Stimulated activated CD8-positive, alpha-beta memory T cell treated with anti-CD3 and anti-CD28 coated beads, Interleukin-7, amount 100 ng/mL, for 4 hours (primary cell): ENCODE data around the gene LMNA.
"Not testable (repeated sequence)": the region's sequence is repeated elsewhere in the genome, so short reads cannot be mapped to it uniquely, and the experiment has no call there.

Experiments used
- DNase-seq, 2 donors: peaks; one replicate each; pipeline ENCODE4 v3.0.0-alpha.2; 2020; ENCODE audit warnings: low read depth in 2 of 2

The LMNA gene

DNA sequence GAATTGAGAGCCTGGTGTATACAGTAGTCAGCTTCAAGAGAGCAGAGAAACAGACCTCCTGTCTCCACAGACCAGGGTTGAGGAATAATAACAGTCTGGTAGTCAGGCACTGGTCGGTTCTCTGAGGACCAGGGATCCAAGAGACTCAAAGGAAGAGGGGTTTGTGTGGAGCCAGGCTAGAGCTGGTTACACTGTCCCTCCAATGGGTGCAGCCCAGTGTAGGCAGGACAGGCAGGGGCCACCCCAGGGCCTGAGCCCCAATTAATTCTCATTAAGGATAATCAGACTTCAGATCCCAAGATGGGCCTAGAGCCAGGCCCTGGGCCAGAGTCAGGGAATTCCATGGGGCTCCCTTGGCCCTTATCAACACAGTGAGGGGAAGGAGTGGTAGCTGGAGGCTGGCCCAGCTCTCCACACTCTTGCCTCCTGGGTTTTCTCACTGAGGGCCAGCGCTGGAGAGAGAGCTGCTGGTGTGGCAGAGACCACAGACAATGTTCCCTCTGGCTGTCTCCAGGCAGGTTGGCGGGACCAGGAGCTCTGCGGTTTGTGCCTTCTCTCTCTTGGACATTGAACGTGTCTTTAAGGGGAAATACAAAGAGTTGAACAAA, 48.0 kb downstream of the LMNA start:
- DNase-seq, result no peak

DNA sequence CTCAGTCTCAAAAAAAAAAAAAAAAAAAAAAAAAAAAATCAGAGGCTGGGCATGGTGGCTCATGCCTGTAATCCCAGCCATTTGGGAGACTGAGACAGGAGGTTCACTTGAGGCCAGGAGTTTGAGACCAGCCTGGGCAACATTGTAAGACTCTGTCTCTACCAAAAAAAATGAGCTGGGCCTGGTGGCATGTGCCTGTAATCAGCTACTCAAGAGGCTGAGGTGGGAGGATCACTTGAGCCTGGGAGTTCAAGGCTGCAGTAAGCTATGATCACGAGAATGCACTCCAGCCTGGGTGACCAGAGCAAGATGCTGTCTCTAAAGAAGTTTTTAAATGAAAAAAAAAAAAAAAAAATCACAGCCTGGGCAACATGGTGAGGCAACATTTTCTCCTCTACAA, 49.2 kb downstream of the LMNA start:
- DNase-seq, result no peak

DNA sequence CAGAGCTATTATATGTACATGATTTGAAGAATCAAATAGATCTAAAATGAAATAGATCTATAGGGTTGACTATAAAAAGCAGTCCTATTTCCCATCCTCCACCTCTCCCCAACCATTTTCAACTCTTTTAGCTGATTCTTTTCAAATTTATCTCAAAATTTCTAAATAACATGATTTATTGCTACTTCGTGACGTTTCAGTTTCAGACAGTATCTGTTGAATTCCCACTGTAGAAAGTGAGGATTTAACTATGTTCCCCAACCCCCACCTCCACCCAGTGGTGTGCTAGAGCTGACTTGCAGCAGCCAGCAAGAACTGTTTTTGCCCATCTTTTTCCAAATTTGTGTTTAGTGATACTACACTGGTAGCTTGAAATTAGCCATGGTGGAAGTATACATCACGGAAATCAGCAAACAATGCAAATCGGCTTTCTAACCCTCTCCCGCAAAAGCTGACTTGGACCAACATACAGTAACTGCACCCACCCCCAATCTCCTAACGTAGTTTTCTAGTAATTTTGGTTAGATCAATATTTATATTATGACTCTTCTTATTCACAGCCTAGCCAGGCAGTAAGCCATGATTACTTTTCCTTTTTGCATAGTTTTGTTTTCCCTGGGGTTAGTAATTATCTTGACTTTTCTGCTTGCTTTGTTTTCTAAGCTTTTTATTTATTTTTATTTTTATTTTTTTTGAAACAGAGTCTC, 49.8 kb downstream of the LMNA start:
- DNase-seq, result no peak

DNA sequence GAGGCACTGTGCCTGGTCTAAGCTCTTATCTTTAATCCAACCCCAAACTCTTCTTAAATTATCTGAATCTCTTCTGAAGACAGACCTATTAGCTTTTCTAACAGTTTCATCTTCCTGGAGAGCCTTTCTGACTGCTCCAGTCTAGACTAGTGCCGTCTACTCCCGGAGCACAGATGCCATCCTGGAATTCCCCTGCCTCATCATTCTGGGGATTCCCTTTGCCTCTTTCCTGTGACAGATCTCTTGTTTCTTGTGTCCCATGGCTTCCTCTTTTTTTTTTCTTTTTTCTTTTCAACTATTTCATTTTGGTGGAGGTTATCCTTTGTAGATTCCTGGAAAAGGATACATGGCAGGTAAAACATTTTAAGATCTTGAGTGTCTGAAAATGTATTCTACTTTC, 50.6 kb downstream of the LMNA start:
- DNase-seq, result no peak

DNA sequence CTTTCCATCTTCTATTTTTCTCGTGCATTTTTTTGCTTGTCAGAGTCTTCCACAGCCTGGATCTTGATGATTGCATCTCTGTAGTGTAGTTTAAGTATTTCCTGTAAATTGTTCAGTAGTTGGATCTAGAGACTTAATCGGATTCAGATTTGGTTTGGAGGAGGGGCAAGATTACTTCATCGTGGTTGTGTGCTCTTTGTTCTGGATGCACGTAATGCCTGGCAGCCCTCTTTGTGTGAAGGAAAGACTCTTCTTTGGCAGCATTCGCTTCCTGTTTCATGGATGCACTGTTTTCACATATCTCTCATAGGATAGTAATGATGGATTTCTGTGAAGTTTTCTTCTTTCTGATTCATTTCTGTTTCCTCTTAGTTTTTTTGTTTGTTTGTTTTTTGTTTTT, 53.0 kb downstream of the LMNA start:
- no peak for DNase-seq

DNA sequence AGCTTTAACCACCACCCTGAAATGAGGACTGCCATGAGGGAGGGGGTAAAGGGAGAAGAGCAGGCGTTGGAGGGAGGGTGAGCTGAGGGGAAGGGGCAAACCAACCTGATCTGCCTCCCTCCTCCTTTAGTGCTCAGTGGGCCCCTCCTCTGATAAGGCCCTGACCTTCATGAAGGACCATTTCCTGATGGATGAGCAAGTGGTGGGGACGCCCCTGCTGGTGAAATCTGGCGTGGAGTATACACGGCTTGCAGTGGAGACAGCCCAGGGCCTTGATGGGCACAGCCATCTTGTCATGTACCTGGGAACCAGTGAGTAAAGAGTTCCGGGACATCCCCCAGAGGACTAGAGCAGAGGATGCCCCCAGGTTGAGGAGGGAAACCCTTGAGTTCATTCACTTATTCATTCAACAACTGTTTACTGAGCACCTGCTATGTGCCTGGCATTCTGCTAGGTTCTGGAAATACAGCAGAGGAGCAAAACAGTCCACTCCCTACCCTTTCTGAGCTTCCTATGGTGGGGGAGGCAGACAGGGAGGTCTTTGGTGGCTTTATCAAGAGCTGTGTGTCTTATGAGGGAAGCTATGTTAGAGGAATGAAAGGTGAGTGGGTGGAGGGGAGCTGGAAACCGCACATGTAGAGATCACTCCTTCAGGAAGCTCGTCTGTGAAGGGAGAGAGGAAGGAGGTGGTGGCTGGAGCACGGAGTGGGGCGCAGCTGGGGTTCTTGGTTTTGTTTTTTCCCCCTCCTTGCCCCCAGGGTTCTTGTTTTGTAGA, 58.4 kb downstream of the LMNA start:
- DNase-seq, result no peak

DNA sequence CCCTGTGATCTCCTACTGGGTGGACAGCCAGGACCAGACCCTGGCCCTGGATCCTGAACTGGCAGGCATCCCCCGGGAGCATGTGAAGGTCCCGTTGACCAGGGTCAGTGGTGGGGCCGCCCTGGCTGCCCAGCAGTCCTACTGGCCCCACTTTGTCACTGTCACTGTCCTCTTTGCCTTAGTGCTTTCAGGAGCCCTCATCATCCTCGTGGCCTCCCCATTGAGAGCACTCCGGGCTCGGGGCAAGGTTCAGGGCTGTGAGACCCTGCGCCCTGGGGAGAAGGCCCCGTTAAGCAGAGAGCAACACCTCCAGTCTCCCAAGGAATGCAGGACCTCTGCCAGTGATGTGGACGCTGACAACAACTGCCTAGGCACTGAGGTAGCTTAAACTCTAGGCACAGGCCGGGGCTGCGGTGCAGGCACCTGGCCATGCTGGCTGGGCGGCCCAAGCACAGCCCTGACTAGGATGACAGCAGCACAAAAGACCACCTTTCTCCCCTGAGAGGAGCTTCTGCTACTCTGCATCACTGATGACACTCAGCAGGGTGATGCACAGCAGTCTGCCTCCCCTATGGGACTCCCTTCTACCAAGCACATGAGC, 62.2 kb downstream of the LMNA start:
- no peak for DNase-seq

DNA sequence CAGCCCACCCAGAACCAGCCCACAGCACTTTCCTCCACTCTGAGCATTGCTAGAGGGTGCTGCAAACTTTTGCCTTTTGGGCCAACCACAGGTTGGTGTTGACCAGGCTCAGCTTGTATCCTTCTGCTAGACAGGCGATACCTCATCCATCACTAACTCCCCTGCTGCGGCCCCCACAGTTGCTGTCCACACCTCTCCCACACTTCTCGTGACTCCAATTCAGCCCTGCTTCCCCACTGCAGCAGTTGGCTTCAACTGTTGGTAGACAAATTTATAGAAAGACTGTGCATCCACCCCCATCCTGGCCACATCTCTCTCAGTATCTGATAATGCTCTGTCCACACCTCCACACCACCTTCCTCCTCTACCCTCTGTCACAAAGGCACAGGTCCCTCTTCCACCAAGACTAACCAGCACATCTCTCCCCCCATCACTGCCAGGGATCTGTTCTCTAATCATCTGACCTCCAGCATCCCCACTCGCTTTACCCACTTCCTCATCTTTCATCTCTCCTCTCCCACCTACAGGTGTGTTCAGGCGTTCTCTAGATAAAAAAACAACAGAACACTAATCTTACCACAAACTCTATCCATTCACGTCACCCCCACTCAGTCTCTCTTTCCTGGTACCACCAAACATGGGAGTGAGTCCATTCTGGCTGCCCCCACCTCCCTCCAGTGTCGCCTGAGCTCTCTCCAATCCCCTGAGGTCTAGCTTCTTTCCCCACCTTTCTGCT, 63.6 kb downstream of the LMNA start:
- DNase-seq, result no peak

DNA sequence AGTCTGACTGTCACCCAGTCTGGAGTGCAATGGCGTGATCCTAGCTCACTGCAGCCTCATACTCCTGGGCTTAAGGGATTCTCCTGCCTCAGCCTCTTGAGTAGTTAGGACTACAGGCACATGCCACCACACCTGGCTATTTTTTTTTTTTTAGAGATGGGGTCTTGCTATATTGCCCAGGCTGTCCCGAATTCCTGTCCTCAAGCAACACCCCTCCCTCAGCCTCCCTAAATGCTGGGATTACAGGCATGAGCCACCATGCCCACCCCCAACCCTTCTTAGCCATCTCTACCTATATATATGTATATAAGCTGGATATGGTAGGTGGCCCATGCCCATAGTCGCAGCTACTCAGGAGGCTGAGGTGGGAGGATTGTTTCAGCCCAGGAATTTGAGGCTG, 66.0 kb downstream of the LMNA start:
- no peak for DNase-seq

DNA sequence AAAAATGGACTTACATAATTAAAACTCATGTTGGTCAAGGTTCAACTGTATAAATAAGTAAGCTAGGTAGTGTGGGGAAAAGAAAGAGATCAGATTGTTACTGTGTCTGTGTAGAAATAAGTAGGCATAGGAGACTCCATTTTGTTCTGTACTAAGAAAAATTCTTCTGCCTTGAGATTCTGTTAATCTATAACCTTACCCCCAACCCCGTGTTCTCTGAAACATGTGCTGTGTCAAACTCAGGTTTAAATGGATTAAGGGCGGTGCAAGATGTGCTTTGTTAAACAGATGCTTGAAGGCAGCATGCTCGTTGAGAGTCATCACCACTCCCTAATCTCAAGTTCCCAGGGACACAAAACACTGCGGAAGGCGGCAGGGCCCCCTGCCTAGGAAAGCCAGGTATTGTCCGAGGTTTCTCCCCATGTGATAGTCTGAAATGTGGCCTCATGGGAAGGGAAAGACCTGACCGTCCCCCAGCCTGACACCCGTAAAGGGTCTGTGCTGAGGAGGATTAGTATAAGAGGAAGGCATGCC, 66.9 kb downstream of the LMNA start:
- DNase-seq, result not testable (repeated sequence)

DNA sequence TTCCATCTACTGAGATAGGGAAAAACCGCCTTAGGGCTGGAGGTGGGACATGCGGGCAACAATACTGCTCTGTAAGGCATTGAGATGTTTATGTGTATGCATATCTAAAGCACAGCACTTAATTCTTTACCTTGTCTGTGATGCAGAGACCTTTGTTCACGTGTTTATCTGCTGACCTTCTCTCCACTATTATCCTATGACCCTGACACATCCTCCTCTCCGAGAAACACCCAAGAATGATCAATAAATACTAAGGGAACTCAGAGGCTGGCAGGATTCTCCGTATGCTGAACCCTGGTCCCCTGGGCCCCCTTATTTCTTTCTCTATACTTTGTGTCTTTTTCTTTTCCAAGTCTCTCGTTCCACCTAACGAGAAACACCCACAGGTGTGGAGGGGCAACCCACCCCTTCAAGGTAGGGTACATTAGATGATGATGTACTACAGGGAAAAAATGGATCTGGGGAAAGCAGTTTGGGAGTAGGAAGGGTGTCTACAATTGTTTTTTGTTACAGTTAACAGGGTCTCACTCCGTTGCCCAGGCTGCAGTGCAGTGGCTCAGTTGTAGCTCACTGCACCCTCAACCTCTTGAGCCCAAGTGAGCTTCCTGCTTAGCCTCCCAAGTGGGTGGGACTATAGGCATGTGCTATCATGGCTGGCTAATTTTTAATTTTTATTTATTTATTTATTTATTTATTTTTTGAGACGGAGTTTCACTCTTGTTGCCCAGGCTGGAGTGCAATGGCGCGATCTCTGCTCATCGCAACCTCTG, 67.7 kb downstream of the LMNA start:
- DNase-seq, result not testable (repeated sequence)

DNA sequence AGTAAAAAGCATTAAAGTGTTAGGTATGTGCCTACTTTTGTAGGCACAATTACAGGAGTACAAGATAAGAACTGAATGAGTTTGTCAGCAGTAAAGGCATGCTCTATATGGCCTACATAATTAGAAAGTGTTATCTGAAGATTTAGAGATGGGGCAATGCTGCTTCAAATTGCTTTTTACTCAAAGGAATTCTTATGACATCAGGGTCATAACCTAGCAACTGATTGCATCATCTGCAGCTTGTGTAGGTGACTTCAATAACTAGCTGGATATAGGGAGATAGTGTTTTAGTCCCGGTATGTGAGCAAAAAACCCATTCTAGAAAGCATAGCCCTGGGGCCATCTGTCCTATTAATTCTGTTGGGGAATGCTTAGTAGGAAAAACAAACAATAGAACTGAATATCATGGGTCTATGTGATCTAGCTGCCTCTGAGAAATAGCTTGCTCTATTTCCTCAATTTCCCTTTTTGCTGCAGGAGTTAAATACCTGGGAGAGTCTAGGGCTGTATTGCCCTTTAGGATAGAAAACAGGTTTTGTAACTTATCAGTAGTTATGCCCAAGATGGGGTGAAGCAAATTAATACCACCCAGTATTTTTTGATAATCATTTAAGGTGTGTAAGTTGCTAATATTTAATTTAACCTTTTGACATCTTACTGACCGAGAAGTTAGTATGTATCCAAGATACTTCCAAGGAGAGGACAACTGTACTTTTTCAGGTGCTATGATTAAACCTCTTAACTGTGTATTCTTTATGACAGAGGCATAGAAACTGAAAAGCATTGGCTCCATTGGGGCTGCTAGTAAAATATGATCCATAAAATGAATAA, 72.1 kb downstream of the LMNA start:
- not testable (repeated sequence) for DNase-seq
